Stimulated activated CD8-positive, alpha-beta memory T cell treated with anti-CD3 and anti-CD28 coated beads, Interleukin-15, amount 100 ng/mL, for 1 hour (primary cell): ENCODE measurements around the gene CDH15.
"Not testable (repeated sequence)": the region's sequence is repeated elsewhere in the genome, so short reads cannot be mapped to it uniquely, and the experiment has no call there.

ENCODE experiments used
- DNase-seq: peaks from one replicate; pipeline ENCODE4 v3.0.0-alpha.2; 2020; ENCODE audit warnings: low read depth

CDH15 gene

DNA sequence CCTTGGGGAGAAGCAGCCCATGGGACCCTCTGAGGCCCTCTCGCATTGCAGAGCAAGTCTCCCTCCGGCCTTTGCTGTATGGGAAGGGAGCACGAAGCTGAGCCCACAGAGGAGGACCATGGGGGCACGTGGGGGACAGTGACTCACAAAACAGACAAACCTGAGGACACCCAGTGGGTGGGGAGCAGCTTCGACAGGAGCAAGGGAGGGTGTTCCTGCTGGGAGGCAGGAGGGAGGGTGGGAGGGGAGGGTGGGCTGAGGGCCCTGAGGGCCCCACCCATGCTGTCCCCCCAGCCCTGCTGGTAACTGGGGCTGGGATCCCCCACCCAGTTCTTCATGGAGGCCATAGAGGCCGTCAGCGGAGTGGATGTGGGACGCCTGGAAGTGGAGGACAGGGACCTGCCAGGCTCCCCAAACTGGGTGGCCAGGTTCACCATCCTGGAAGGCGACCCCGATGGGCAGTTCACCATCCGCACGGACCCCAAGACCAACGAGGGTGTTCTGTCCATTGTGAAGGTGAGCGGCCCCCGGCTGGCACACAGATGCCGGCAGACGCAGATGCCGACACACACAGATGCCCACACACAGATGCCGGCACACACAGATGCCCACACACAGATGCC is 16.3 kb downstream of the CDH15 start:
- DNase-seq, result no peak

DNA sequence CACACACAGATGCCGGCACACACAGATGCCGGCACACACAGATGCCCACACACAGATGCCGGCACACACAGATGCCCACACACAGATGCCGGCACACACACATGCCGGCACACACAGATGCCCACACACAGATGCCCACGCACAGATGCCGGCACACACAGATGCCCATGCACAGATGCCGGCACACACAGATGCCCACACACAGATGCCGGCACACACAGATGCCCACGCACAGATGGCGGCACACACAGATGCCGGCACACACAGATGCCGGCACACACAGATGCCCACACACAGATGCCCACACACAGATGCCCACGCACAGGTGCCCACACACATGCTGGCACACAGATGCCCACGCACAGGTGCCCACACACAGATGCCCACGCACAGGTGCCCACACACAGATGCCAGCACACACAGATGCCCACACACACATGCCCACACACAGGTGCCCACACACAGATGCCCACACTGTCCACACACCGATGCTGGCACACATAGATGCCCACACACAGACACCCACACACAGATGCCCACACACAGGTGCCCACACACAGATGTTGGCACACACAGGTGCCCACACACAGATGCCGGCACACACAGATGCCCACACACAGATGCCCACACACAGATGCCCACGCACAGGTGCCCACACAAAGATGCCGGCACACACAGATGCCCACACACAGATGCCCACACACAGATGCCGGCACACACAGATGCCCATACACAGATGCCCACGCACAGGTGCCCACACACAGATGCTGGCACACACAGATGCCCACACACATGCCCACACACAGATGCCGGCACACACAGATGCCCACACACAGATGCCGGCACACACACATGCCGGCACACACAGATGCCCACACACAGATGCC is 17.2 kb downstream of the CDH15 start:
- not testable (repeated sequence) for DNase-seq

DNA sequence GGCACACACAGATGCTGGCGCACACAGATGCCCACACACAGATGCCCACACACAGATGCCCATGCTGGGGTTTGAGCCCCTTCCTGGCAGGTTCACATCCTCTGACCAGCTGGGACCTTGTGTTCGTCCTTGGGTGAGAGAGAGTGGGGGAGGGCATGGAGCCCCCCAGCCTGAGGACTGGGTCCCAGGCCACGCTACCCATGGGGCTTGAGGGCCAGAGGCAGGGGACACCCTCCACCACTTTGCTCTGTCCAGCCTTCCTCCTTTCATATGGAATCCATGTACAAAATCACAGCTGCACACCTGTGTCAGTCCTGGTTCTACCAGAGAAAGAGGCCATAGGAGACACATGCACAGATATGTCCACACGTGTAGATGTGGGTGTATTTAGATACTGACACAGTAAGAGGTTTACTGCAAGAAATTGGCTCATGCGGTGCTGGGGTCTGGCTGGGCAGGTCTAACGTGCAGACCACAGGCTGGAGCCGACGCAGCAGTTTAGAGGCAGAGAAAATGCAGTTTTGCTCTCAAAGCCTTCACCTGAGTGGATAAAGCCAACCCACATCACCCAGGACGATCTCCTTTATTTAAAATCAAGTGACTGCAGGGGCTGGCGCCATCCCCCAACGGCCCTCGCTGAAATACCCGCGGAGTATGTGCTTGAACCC is 17.9 kb downstream of the CDH15 start:
- no peak for DNase-seq

DNA sequence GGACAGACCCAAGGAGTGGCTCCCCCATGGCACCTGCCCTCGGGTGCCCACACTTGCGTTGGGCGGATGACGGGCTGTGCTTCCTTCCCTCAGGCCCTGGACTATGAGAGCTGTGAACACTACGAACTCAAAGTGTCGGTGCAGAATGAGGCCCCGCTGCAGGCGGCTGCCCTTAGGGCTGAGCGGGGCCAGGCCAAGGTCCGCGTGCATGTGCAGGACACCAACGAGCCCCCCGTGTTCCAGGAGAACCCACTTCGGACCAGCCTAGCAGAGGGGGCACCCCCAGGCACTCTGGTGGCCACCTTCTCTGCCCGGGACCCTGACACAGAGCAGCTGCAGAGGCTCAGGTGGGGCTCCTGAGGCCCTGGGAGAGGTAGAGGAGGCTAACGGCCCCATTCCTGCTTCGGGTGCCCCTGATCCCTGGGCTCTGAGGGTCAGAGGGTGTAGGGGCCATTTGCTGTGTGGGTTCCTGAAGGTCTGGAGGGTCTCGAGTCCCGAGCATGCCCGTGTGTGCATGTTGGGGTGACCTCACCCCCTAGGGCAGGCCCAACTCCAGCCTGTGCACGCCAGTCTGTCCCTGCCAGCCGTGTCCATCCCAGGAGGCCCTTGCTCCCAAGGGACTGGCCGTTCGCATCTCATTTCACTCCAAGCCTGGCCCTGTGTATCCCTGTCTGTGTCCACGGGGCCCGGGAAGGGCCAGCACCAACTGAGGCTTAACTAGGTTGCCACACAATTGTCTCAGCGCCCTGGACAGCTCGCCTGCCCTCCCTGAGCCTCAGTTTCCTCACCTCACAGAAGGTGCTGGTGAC is 18.8 kb downstream of the CDH15 start:
- no peak for DNase-seq

DNA sequence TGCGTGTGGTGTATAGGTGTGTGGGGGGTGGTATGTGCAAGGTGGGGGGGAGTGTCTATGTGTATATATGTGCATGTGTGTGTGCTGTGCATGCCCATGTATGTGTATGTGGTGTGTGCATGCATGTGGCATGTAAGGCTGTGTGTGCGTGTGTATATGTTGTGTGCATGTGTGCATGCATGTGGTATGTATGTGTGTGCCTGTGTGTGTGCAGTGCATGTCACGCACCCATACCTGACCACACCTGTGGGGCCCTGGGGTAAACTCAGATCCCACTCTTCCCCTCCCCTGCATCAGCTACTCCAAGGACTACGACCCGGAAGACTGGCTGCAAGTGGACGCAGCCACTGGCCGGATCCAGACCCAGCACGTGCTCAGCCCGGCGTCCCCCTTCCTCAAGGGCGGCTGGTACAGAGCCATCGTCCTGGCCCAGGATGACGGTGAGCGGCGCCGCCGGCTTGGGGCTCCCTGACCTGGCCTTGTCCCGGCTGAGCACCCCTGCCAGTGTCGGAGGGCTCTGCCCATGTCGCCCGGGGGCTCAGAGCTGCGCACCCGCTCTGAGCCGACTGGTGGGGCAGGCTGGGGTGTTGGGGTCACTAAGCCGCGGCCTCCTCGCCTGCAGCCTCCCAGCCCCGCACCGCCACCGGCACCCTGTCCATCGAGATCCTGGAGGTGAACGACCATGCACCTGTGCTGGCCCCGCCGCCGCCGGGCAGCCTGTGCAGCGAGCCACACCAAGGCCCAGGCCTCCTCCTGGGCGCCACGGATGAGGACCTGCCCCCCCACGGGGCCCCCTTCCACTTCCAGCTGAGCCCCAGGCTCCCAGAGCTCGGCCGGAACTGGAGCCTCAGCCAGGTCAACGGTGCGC is 19.7 kb downstream of the CDH15 start:
- DNase-seq, result no peak

DNA sequence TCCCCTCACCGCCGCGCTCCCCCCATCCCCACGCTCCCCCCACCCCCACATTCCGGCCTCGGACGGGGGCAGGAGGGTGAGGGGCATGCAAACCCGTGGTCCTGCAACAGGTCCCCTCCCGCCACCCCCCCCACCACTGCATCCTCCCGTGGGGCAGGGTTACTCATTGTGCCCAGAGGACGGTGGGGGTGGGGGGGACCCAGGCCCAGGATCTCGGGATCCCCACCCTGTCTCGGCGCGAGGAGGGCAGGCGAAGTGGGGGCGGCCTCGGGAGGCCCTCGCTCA is 20.3 kb downstream of the CDH15 start:
- no peak for DNase-seq

DNA sequence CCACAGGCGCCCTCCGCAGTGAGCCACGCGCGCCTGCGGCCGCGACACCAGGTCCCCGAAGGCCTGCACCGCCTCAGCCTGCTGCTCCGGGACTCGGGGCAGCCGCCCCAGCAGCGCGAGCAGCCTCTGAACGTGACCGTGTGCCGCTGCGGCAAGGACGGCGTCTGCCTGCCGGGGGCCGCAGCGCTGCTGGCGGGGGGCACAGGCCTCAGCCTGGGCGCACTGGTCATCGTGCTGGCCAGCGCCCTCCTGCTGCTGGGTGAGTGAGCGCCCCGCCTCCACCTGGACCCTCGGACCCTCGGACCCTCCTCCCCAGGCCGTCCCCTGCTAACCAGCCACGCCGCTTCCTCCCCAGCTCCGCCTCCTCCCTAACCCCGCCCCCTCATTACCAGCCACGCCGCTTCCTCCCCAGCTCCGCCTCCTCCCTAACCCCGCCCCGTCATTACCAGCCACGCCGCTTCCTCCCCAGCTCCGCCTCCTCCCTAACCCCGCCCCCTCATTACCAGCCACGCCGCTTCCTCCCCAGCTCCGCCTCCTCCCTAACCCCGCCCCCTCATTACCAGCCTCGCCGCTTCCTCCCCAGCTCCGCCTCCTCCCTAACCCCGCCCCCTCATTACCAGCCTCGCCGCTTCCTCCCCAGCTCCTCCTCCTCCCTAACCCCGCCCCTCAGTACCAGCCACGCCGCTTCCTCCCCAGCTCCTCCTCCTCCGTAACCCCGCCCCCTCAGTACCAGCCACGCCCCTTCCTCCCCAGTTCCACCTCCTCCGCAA is 20.8 kb downstream of the CDH15 start:
- peak; percentile 28 for DNase-seq

DNA sequence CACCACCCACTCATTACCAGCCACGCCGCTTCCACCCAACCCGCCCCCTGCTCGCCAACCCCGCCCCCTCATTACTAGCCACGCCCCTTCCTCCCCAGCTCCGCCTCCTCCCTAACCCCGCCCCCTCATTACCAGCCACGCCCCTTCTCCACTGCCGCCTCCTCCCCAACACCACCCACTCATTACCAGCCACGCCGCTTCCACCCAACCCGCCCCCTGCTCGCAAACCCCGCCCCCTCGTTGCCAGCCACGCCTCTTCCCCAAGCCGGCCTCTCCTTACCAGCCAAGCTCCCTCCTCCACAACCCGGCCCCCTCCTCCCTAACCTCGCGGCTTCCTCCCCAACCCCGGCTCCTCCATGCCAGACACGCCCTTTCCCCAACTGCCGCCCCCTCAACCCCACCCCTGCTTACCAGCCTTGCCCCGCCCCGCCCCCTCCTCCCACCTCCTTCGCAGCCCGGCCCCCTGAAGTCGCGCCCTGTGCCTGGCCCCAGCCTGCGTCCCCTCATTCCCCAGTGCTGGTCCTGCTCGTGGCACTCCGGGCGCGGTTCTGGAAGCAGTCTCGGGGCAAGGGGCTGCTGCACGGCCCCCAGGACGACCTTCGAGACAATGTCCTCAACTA is 21.5 kb downstream of the CDH15 start:
- no peak for DNase-seq

DNA sequence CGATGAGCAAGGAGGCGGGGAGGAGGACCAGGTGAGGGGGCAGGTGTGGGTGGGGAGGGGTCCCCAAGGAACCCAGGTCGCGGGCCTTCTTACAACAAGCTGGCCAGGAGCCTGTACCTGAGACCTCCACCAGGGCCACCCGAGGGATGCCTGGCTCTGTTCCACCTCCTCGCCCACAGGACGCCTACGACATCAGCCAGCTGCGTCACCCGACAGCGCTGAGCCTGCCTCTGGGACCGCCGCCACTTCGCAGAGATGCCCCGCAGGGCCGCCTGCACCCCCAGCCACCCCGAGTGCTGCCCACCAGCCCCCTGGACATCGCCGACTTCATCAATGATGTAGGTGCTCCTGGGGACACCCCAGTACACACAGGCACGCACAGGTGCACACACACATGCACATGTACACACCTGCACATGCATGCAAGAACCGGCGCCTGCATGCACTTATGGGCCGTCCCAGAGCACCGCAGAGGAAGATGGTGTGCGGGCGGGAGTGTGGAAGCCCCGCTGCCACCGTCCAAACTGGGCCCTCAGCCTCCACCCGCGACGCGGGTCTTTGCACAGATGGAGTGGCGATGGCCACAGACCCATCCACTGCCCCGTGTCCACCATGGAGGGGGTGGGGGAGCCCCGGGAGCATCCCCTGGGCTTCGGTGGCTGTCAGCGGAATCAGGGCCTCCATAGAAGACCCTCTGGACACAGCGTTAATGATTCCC is 22.2 kb downstream of the CDH15 start:
- DNase-seq, result no peak

DNA sequence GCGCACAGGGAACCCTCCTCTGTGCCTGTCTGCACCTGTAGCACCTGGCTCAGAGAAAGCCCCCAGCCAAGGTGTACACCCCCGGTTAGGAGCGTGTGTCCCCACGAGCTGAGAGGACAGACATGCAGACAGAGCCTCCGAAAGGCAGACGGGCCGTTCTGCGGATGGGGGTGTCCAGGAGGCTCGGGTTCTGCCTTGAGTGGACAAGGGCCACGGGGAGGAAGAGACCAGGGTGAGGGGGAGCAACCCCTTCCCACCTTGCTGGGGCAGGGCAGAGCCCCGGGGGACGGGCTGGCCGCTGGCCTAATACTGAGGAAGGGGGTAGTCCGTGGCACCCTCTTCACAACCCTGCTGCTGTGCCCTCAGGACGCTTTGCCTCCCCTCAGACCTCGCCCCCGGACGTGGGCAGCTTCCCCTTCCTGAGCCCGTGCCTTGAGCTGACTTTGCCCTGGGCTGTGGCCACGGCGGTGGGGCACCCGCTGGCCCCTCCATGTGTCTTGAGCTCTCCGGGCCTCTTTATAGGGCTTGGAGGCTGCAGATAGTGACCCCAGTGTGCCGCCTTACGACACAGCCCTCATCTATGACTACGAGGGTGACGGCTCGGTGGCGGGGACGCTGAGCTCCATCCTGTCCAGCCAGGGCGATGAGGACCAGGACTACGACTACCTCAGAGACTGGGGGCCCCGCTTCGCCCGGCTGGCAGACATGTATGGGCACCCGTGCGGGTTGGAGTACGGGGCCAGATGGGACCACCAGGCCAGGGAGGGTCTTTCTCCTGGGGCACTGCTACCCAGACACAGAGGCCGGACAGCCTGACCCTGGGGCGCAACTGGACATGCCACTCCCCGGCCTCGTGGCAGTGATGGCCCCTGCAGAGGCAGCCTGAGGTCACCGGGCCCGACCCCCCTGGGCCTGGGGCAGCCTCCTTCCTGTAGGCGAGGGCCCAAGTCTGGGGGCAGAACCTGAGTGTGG is 23.1 kb downstream of the CDH15 start:
- no peak for DNase-seq

DNA sequence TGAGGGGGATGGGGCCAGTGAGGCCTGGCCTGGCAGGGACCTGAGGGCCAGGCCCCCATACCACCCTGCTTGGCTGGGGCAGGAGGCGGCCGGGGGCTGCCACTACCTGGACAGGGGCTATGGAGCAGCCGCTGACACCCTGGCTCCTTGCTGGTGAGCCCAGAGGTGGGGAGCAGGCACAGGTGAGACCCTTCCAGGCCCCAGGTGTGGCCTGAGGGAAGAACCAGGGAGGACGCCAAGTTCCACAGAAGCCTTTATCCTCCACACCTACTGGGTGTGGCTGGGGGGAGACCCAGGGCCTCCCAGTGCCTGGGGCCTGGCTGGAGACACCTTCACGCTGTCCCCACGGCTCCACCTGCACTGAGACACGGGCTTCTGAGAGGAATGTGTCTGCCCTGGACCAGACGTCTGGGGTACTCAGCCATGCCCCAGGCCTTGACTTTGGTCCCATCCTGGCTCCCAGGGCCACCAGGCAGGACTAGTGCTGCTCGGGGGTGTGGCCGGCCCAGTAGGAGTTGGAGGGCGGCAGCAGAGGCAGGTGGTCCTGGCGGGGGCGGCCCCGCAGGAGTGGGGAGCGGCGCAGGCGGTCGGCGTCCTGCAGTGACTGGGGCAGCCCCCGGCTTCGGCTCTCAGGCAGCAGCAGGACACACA is 24.1 kb downstream of the CDH15 start:
- no peak for DNase-seq

DNA sequence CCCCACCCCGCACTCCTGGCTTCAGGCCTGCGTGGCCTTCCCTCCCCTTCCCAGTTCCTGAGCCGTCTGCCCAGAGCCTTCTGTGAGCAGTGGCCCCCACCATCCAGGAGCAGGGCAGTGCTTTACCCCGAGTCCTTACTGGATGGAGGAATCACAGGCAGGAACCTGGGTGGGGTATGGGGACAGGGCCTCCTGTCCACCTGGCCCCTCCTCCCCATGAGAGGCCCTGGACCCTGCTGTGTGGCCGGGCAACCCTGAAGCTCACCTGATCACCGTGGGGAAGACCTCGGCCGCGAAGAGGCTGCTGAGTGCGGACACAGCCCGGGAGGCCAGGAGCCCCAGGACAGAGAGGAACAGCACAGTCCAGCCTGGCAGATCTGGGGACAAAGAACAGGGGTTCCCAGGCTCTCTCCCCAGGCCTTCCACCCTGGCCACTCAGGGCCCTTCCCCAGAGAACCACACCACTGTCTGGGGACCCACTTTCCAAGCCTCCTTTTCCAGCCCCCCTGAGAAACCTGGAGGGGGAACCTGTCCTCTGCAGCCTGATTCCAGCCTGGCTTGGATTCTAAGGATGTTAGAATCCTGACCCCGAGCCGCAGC is 25.6 kb downstream of the CDH15 start:
- DNase-seq, result no peak

DNA sequence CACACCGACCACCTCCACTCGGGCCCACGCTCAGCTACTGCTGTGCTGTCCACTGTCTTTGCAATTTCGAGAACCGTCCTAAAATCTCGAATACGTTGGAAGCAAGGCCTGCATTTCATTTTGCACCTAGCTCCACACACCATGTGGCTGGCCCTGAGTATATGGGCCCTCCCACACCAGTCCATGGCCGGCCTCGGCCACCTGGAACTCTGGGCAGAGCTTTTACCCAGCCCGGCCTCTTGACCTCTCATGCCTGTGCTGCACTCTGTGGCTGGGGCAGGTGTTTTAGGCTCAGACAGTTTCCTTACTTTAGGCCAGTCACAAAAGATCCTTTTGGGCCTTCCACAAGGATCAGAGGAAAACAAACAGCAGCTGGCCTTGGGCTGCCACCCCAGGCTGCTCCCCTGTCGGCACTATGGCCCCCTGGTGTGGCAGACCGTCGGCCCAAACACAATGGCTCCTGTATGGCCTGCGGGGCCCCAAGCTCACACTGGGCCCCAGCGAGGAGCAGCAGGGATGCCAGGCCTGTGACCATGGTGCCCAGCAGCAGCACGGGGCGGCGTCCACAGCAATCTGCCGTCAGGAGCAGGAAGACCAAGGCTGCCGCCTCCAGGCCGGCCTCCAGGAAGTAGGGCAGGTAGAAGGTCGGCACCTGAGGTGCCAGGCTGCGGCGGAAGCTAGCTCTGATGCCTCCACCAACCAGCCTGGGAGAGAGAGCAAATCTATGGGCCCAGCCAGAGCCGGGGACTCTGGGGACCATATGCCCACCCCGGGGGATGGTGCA is 26.3 kb downstream of the CDH15 start:
- DNase-seq, result no peak

DNA sequence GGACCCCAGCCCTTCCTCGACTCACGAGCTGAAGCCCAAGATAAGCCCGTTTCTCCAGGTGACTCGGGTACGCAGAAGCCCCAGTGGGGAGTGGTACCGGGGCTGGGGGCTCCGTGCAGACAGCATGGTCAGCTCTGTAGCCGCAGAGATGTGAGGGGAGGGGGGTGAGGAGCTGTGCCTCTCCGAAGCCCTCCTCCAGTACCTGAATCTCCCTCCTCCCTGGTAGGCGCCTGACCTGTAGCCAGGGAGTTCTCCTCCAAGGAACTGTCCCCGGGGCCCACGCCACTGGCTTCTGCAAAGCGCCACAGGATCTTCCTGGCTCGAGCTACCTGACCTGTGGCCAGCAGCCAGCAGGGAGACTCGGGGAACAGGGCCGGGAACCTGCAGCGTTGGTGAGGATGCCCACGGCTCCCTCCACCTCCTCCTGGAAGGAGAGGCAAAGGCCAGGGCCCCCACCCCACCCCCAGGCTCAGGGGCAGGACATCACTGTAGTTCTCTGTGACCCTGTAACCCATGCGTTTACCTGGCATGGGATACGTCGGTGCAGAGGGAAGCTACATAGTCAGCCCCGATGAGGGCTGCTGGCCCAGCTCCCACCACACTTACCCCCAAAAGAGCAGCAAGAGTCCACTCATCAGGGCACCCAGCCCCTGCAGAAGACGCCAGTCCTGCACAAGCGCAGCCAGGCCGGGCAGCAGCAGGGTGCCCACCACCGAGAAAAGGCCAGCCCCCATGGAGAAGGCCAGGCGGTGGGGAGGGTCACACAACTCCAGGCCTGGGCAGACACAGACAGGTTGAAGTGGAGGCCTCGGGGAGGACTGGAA is 27.1 kb downstream of the CDH15 start:
- no peak for DNase-seq

DNA sequence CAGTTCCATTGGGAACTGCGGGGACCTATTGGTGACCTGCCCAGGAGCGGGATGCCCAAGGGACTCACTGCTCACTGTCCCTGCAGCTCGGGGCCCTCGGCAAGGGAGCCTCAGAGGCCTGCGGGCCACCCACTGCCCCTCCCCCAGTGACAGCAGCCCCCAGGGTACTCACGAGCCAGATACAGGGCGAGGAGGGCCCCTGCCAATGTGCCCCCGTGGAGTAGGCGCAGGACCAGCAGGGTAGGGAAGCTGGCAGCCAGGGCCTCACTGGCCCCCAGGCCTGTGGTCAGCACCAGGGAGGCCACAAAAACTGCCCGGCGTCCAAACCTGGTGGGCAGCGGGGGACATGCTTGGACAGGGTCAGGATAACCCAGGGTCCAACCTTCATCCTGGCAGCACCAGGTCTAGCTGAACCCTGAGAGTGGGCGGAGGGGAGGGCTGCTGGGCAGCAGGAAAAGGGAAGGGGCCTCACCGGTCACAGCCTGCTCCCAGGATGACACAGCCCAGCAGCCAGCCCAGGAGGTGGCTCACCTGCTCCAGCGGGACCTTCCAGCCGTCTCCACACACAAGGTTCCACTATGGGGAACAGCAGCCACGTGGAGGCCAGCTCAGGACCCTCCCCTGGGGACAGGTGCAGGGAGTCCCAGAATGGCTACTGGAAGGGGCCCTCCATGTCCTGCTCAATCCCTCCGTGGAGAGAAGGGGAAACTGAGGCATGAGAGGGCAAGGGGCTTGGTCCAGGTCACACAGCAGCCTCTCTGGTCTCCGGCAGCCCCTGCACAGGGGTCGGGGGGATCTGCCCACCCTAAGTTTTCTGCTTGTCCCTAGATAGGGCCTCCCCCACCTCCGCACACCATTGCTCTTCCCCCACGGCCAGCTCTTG is 27.9 kb downstream of the CDH15 start:
- no peak for DNase-seq
